T-helper 9 cell (primary cell): ENCODE data around the gene FMNL2.

Experiments
- DNase-seq: peaks from one replicate; pipeline ENCODE4 v3.0.0-alpha.2; 2020

FMNL2 gene

GRCh38 chr2:152534460-152535135 lies 199.6 kb downstream of the FMNL2 start:
- no peak for DNase-seq

- DNase-seq = no peak
Observed at GRCh38 chr2:152537081-152537651, 202.2 kb downstream of the FMNL2 start.

- DNase-seq = no peak
Observed at GRCh38 chr2:152539424-152539823, 204.4 kb downstream of the FMNL2 start.

GRCh38 chr2:152541712-152542111 lies 206.7 kb downstream of the FMNL2 start:
- DNase-seq = no peak

GRCh38 chr2:152542337-152542994 lies 207.5 kb downstream of the FMNL2 start:
- DNase-seq = no peak

- DNase-seq = no peak
Observed at GRCh38 chr2:152542995-152543481, 208.1 kb downstream of the FMNL2 start.

- DNase-seq = no peak
Observed at GRCh38 chr2:152543717-152544116, 208.7 kb downstream of the FMNL2 start.

- no peak for DNase-seq
Observed at GRCh38 chr2:152544638-152545037, 209.7 kb downstream of the FMNL2 start.

GRCh38 chr2:152546230-152546837 lies 211.4 kb downstream of the FMNL2 start:
- DNase-seq = no peak

- no peak for DNase-seq
Observed at GRCh38 chr2:152548111-152548875, 213.3 kb downstream of the FMNL2 start.

GRCh38 chr2:152548996-152549395 lies 214.0 kb downstream of the FMNL2 start:
- no peak for DNase-seq

- no peak for DNase-seq
Observed at GRCh38 chr2:152549423-152549822, 214.4 kb downstream of the FMNL2 start.

- DNase-seq = no peak
Observed at GRCh38 chr2:152550386-152550785, 215.4 kb downstream of the FMNL2 start.

- no peak for DNase-seq
Observed at GRCh38 chr2:152552888-152553287, 217.9 kb downstream of the FMNL2 start.

- no peak for DNase-seq
Observed at GRCh38 chr2:152553518-152553917, 218.5 kb downstream of the FMNL2 start.

GRCh38 chr2:152555048-152555447 lies 220.1 kb downstream of the FMNL2 start:
- DNase-seq = no peak

- DNase-seq = no peak
Observed at GRCh38 chr2:152556506-152556905, 221.5 kb downstream of the FMNL2 start.

GRCh38 chr2:152557273-152557888 lies 222.4 kb downstream of the FMNL2 start:
- DNase-seq = no peak

GRCh38 chr2:152558158-152558984 lies 223.4 kb downstream of the FMNL2 start:
- DNase-seq = no peak

GRCh38 chr2:152559008-152559407 lies 224.0 kb downstream of the FMNL2 start:
- no peak for DNase-seq

- no peak for DNase-seq
Observed at GRCh38 chr2:152560166-152560565, 225.2 kb downstream of the FMNL2 start.
